Lower leg skin (tissue), 3 donors: ENCODE results near the gene SLC22A1.

Source experiments
- POLR2A ChIP-seq, 2 donors: fragments of 450-650 bp; IDR thresholded peaks; one replicate each; pipeline ENCODE4 v1.6.1; 2016 to 2017; ENCODE audit warnings: antibody characterized with exemption in 2 of 2, mild to moderate bottlenecking in 1 of 2, moderate library complexity in 1 of 2
- TF ChIP-seq, protein P1 (sequence below), 3 donors: fragments of 450-650 bp; IDR thresholded peaks; one replicate each; pipeline ENCODE4 v1.5.1; 2016; ENCODE audit warnings: antibody characterized with exemption in 3 of 3, mild to moderate bottlenecking in 3 of 3, moderate library complexity in 2 of 3

- TF ChIP-seq, protein P1, sequence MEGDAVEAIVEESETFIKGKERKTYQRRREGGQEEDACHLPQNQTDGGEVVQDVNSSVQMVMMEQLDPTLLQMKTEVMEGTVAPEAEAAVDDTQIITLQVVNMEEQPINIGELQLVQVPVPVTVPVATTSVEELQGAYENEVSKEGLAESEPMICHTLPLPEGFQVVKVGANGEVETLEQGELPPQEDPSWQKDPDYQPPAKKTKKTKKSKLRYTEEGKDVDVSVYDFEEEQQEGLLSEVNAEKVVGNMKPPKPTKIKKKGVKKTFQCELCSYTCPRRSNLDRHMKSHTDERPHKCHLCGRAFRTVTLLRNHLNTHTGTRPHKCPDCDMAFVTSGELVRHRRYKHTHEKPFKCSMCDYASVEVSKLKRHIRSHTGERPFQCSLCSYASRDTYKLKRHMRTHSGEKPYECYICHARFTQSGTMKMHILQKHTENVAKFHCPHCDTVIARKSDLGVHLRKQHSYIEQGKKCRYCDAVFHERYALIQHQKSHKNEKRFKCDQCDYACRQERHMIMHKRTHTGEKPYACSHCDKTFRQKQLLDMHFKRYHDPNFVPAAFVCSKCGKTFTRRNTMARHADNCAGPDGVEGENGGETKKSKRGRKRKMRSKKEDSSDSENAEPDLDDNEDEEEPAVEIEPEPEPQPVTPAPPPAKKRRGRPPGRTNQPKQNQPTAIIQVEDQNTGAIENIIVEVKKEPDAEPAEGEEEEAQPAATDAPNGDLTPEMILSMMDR (IDR thresholded peaks at IDR 0.05), result no peak
- no peak for TF ChIP-seq POLR2A (IDR thresholded peaks at IDR 0.05)
Measured at GRCh38 chr6:160103825-160104100, 17.9 kb upstream of the SLC22A1 start.
